Right cardiac atrium (tissue), 5 donors: ENCODE measurements around the gene CRKL. TPM values are rescaled to one million over a fixed set of nuclear protein-coding genes. Genes with fewer than 3 reads are reported as not detected.
A peak's percentile ranks its signal among the peaks of the same experiment; 100 is the strongest.
"Not testable (repeated sequence)": the region's sequence is repeated elsewhere in the genome, so short reads cannot be mapped to it uniquely, and the experiment has no call there.

Experiments used
- ATAC-seq, 2 donors: fragments of 200-7000 bp; cut with Tn5 transposase; one replicate each; pipeline versions ENCODE4 v1.8.0 to v1.9.1; 2020; ENCODE audit warnings: moderate library complexity in 2 of 2, mild to moderate bottlenecking in 1 of 2
- DNase-seq, 3 donors: peaks; one replicate each; pipeline ENCODE4 v3.0.0-alpha.2; 2020
- H3K27ac ChIP-seq: one replicate; pipeline ENCODE4 v1.5.1; 2013; ENCODE audit warnings: mild to moderate bottlenecking, low read length, control low read depth, moderate library complexity
- H3K27me3 ChIP-seq: one replicate; pipeline ENCODE4 v1.6.1; 2013; ENCODE audit not compliant: control insufficient read depth, insufficient read depth
- H3K4me1 ChIP-seq: one replicate; pipeline ENCODE4 v1.6.1; 2013; ENCODE audit warnings: low read length; ENCODE audit not compliant: control insufficient read depth, insufficient read depth
- H3K4me3 ChIP-seq: one replicate; pipeline ENCODE4 v1.5.1; 2013; ENCODE audit warnings: low read length, control low read depth
- H3K9me3 ChIP-seq: one replicate; pipeline ENCODE4 v1.6.1; 2013; ENCODE audit warnings: low read length; ENCODE audit not compliant: control insufficient read depth
- WGBS: extraction: QIAGEN DNeasy Blood & Tissue Kit; methylation state at CpG from one replicate; pipeline ENCODE4 v1.1.7; 2013; 5-methylcytosine and 5-hydroxymethylcytosine counted together
- intact Hi-C, 4 donors: fragments of 100-400 bp; cut with DNase I; formaldehyde crosslinking; loops; one replicate each; pipeline versions ENCODE4 v1.11.0 to v1.14.0; 2022 to 2023
- polyA plus RNA-seq: library from polyadenylated mRNA; stranded (reverse); fragments of 200-250 nt; gene quantifications from one replicate; pipeline ENCODE4 v1.2.3, GENCODE V29; 2013
- total RNA-seq, 4 donors: library from RNA; stranded (reverse); fragmentation: NEBNext Ultra II Directional; extraction: Animal tissue kit (Norgen Biotek cat#: 25700); gene quantifications; one replicate each; pipeline ENCODE4 v1.2.1, GENCODE V29; 2021
- donor health status: healthy with polysubstance abuse.
- donor health status: DM: no; HTN: yes; CAD: no.
- donor health status: DM: no; HTN: no; CAD: no.
- donor health status: DM: no; HTN: yes; CAD: no; lungs with severe emphysema.
- donor health status: DM: yes; HTN: yes; CAD: no.

Gene CRKL
- total and polyA plus RNA-seq, 5 donors, result 20.8 to 53.7 (median 51.2) TPM

- no peak overlapping the region for H3K27ac ChIP-seq
- intact Hi-C loops, result loop anchor here in 1 of 4 donors (10.0 kb wide), 1 partner anchor 130 kb away; the partner anchor contains the start of gene P2RX6
- no peak for ATAC-seq
Observed at GRCh38 chr22:20884454-20884853, 32.8 kb upstream of the CRKL start.

GRCh38 chr22:20885017-20885556, 32.1 kb upstream of the CRKL start:
- no peak overlapping the region for H3K4me3 ChIP-seq
- ATAC-seq, result no peak
- WGBS, result 66% methylated on average over 8 of the region's 8 CpGs
- no peaks in the 10 kb centered on the region for H3K4me1 ChIP-seq
- intact Hi-C loops, result loop anchor here in 1 of 4 donors (10.0 kb wide), 1 partner anchor 130 kb away; the partner anchor contains the start of gene P2RX6
- peak overlapping the region; percentile 71 for H3K27ac ChIP-seq
- no peak for DNase-seq
- H3K27me3 ChIP-seq, result no peaks in the 10 kb centered on the region
- H3K9me3 ChIP-seq, result no peaks in the 10 kb centered on the region

More at GRCh38 chr22:20884454-20884853, 32.8 kb upstream of the CRKL start:
- H3K4me1 ChIP-seq, result no peaks in the 10 kb centered on the region
- 54% methylated on average over 4 of the region's 4 CpGs for WGBS
- H3K4me3 ChIP-seq, result no peak overlapping the region
- no peaks in the 10 kb centered on the region for H3K27me3 ChIP-seq
- H3K9me3 ChIP-seq, result no peaks in the 10 kb centered on the region
- DNase-seq, result no peak

GRCh38 chr22:20885557-20886323, 31.5 kb upstream of the CRKL start:
- intact Hi-C loops, result loop anchor here in 1 of 4 donors (10.0 kb wide), 1 partner anchor 129 kb away; the partner anchor contains the start of gene P2RX6
- 27% methylated on average over 10 of the region's 10 CpGs for WGBS
- ATAC-seq, result peak; percentile 95

GRCh38 chr22:20887375-20887774, 29.8 kb upstream of the CRKL start:
- 78% methylated on average over 5 of the region's 5 CpGs for WGBS
- Histone ChIP-seq H3K4me1 (no peaks in the 10 kb centered on the region), H3K9me3 (no peaks in the 10 kb centered on the region), H3K27ac (no peak overlapping the region), H3K4me3 (no peak overlapping the region), H3K27me3 (no peaks in the 10 kb centered on the region)
- DNase-seq, result no peak
- no peak for ATAC-seq
- intact Hi-C loops, result loop anchor here in 1 of 4 donors (10.0 kb wide), 1 partner anchor 127 kb away; the partner anchor contains the start of gene P2RX6

More at GRCh38 chr22:20885557-20886323, 31.5 kb upstream of the CRKL start:
- Histone ChIP-seq H3K9me3 (no peaks in the 10 kb centered on the region), H3K27ac (peak overlapping the region; percentile 71), H3K4me3 (no peak overlapping the region), H3K27me3 (no peaks in the 10 kb centered on the region), H3K4me1 (no peaks in the 10 kb centered on the region)
- DNase-seq, result peak; percentile 82 to 90 (median 90)

- ATAC-seq (no peak), DNase-seq (no peak)
- H3K9me3 ChIP-seq, result no peaks in the 10 kb centered on the region
- no peaks in the 10 kb centered on the region for H3K27me3 ChIP-seq
- no peak overlapping the region for H3K4me3 ChIP-seq
- intact Hi-C loops, result loop anchor here in 1 of 4 donors (10.0 kb wide), 1 partner anchor 126 kb away; the partner anchor contains the start of gene P2RX6
- 73% methylated on average over 6 of the region's 6 CpGs for WGBS
- no peak overlapping the region for H3K27ac ChIP-seq
- H3K4me1 ChIP-seq, result no peaks in the 10 kb centered on the region
Observed at GRCh38 chr22:20889025-20889704, 28.0 kb upstream of the CRKL start.

- H3K27ac ChIP-seq, result no peak overlapping the region
- no peak overlapping the region for H3K4me3 ChIP-seq
- no peaks in the 10 kb centered on the region for H3K4me1 ChIP-seq
- WGBS, result 88% methylated on average over 13 of the region's 13 CpGs
- no peaks in the 10 kb centered on the region for H3K27me3 ChIP-seq
- DNase-seq (no peak), ATAC-seq (no peak)
- intact Hi-C loops, result loop anchor here in 1 of 4 donors (10.0 kb wide), 1 partner anchor 125 kb away; the partner anchor contains the start of gene P2RX6
- H3K9me3 ChIP-seq, result no peaks in the 10 kb centered on the region
Observed at GRCh38 chr22:20889904-20890540, 27.2 kb upstream of the CRKL start.

- WGBS, result 95% methylated on average over 6 of the region's 6 CpGs
Observed at GRCh38 chr22:20890975-20891374, 26.2 kb upstream of the CRKL start.

GRCh38 chr22:20897737-20898136, 19.5 kb upstream of the CRKL start:
- ATAC-seq, result not testable (repeated sequence)
- 93% methylated on average over 7 of the region's 7 CpGs for WGBS

More at GRCh38 chr22:20890975-20891374, 26.2 kb upstream of the CRKL start:
- intact Hi-C loops, result no loop called here
- Histone ChIP-seq H3K27me3 (no peaks in the 10 kb centered on the region), H3K4me3 (no peak overlapping the region), H3K9me3 (no peaks in the 10 kb centered on the region), H3K4me1 (no peaks in the 10 kb centered on the region), H3K27ac (no peak overlapping the region)
- DNase-seq (no peak), ATAC-seq (no peak)

GRCh38 chr22:20899827-20900423, 17.3 kb upstream of the CRKL start:
- ATAC-seq, result no peak
- Histone ChIP-seq H3K27me3 (no peaks in the 10 kb centered on the region), H3K9me3 (no peaks in the 10 kb centered on the region), H3K4me1 (no peaks in the 10 kb centered on the region), H3K4me3 (no peak overlapping the region), H3K27ac (no peak overlapping the region)
- DNase-seq, result no peak
- 76% methylated on average over 7 of the region's 7 CpGs for WGBS
- intact Hi-C loops, result loop anchor here in 1 of 4 donors (10.0 kb wide), 1 partner anchor 65 kb away; the partner anchor contains the start of gene AIFM3

More at GRCh38 chr22:20897737-20898136, 19.5 kb upstream of the CRKL start:
- H3K4me1 ChIP-seq, H3K27me3 ChIP-seq, H3K27ac ChIP-seq, intact Hi-C loops, DNase-seq, H3K4me3 ChIP-seq, H3K9me3 ChIP-seq: not testable (repeated sequence)
